IMR-90 (cell line): ENCODE data around the gene EIF2S2. TPM values are rescaled to one million over a fixed set of nuclear protein-coding genes. Genes with fewer than 3 reads are reported as not detected.

Experiments used
- ATAC-seq: fragments of 200-7000 bp; cut with Tn5 transposase; 2 replicates; pipeline ENCODE4 v1.9.1; 2020; ENCODE audit warnings: low read depth, mild to moderate bottlenecking, moderate library complexity
- BruUV-seq: library from RNA; stranded (reverse); fragments of 400-500 nt; replicated peaks from 2 replicates; lab custom pipeline; 2021; lab: Mats Ljungman, UMichigan
- CTCF ChIA-PET: fragments of 300-600 bp; formaldehyde crosslinking; extraction: SDS; loops from one replicate; lab custom pipeline; 2021; ENCODE audit warnings: antibody characterized with exemption; lab: Yijun Ruan, JAX
- POLR2A ChIA-PET: fragments of 300-600 bp; sonication (Branson Sonifier 250); formaldehyde crosslinking; loops from one replicate; lab custom pipeline; 2022; ENCODE audit warnings: antibody characterized with exemption; ENCODE audit not compliant: unreplicated experiment; lab: Charles Lee
- DNase-seq: peaks from one replicate; pipeline ENCODE4 v3.0.0; 2013
- H2AFZ ChIP-seq: replicated peaks from 2 replicates; pipeline ENCODE3; 2013; ENCODE audit warnings: low read length, mild to moderate bottlenecking; ENCODE audit not compliant: poor library complexity
- H2AK5ac ChIP-seq: 2 replicates; pipeline ENCODE4 v1.6.1; 2013; ENCODE audit warnings: low read depth, low read length, inconsistent platforms
- H2AK9ac ChIP-seq: replicated peaks from 2 replicates; pipeline ENCODE3; 2013; ENCODE audit warnings: mild to moderate bottlenecking, low read depth, low read length, moderate library complexity; ENCODE audit not compliant: poor library complexity
- H2BK120ac ChIP-seq: 2 replicates; pipeline ENCODE4 v1.6.1; 2013; ENCODE audit warnings: low read depth, low read length, inconsistent platforms
- H2BK15ac ChIP-seq: 3 replicates; pipeline ENCODE4 v1.6.1; 2013; ENCODE audit warnings: low read depth, low read length, inconsistent platforms
- H2BK20ac ChIP-seq: 2 replicates; pipeline ENCODE4 v1.6.1; 2013; ENCODE audit warnings: low read depth, mild to moderate bottlenecking, inconsistent platforms, low read length, moderate library complexity
- H2BK5ac ChIP-seq: 2 replicates; pipeline ENCODE4 v1.6.1; 2013; ENCODE audit warnings: mild to moderate bottlenecking, low read depth, low read length, inconsistent platforms; ENCODE audit not compliant: poor library complexity, severe bottlenecking
- H3K14ac ChIP-seq: replicated peaks from 2 replicates; pipeline ENCODE4 v1.6.1; 2013; ENCODE audit warnings: low read depth, low read length, inconsistent platforms
- H3K18ac ChIP-seq: 2 replicates; pipeline ENCODE4 v1.6.1; 2013; ENCODE audit warnings: low read depth, low read length, control low read depth
- H3K23ac ChIP-seq: 2 replicates; pipeline ENCODE4 v1.6.1; 2013; ENCODE audit warnings: low read depth, low read length, inconsistent platforms
- H3K27ac ChIP-seq: 2 replicates; pipeline ENCODE4 v1.5.1; 2013; ENCODE audit warnings: mild to moderate bottlenecking, control low read depth, low read length; ENCODE audit not compliant: insufficient read depth
- H3K27me3 ChIP-seq: 2 replicates; pipeline ENCODE4 v1.6.1; 2013; ENCODE audit warnings: low read length; ENCODE audit not compliant: control insufficient read depth, insufficient read depth
- H3K36me3 ChIP-seq: 2 replicates; pipeline ENCODE4 v1.6.1; 2013; ENCODE audit warnings: low read length, mixed read lengths; ENCODE audit not compliant: control insufficient read depth, insufficient read depth
- H3K4ac ChIP-seq: 2 replicates; pipeline ENCODE4 v1.6.1; 2013; ENCODE audit warnings: low read depth, low read length, inconsistent platforms
- H3K4me1 ChIP-seq: 2 replicates; pipeline ENCODE4 v1.6.1; 2013; ENCODE audit warnings: low read length, mixed read lengths; ENCODE audit not compliant: control insufficient read depth, insufficient read depth
- H3K4me2 ChIP-seq: 2 replicates; pipeline ENCODE4 v1.6.1; 2013; ENCODE audit warnings: low read depth, mild to moderate bottlenecking, control low read depth, low read length, moderate library complexity
- H3K4me3 ChIP-seq: 2 replicates; pipeline ENCODE4 v1.5.1; 2013; ENCODE audit warnings: low read depth, mild to moderate bottlenecking, control low read depth, low read length, moderate library complexity; ENCODE audit not compliant: insufficient read depth
- H3K56ac ChIP-seq: 2 replicates; pipeline ENCODE4 v1.6.1; 2013; ENCODE audit warnings: low read length, inconsistent platforms; ENCODE audit not compliant: insufficient read depth; ENCODE audit errors: extremely low read depth
- H3K79me1 ChIP-seq, 2 experiments: 2 replicates each; pipeline ENCODE4 v1.6.1; 2013; ENCODE audit warnings: low read length in 2 of 2, inconsistent platforms in 1 of 2, low read depth in 1 of 2
- H3K9ac ChIP-seq: 2 replicates; pipeline ENCODE4 v1.6.1; 2013; ENCODE audit warnings: low read depth, low read length, control low read depth
- H3K9me1 ChIP-seq: 2 replicates; pipeline ENCODE4 v1.6.1; 2013; ENCODE audit warnings: low read length, inconsistent platforms; ENCODE audit not compliant: insufficient read depth
- H3K9me3 ChIP-seq: 2 replicates; pipeline ENCODE4 v1.6.1; 2013; ENCODE audit warnings: low read length; ENCODE audit not compliant: control insufficient read depth, insufficient read depth
- H4K20me1 ChIP-seq: 2 replicates; pipeline ENCODE4 v1.6.1; 2013; ENCODE audit warnings: low read length, inconsistent platforms; ENCODE audit not compliant: insufficient read depth
- H4K5ac ChIP-seq: 2 replicates; pipeline ENCODE4 v1.6.1; 2013; ENCODE audit warnings: mild to moderate bottlenecking, low read depth, low read length, control low read depth
- H4K8ac ChIP-seq, 2 experiments: 2 replicates each; pipeline ENCODE4 v1.6.1; 2013; ENCODE audit warnings: low read depth in 2 of 2, low read length in 2 of 2, control low read depth in 1 of 2, inconsistent platforms in 1 of 2
- H4K91ac ChIP-seq: 2 replicates; pipeline ENCODE4 v1.6.1; 2013; ENCODE audit warnings: low read depth, low read length, inconsistent platforms; ENCODE audit not compliant: insufficient read depth
- BHLHE40 ChIP-seq: fragments of 150-350 bp; IDR thresholded peaks from 2 replicates; pipeline ENCODE4 v1.6.1; 2016; ENCODE audit warnings: mild to moderate bottlenecking, low read depth, low read length
- CEBPB ChIP-seq: IDR thresholded peaks from 2 replicates; pipeline ENCODE4 v1.6.1; 2012; ENCODE audit warnings: low read depth, low read length, improper control_type of control experiment
- CHD1 ChIP-seq: IDR thresholded peaks from 2 replicates; pipeline ENCODE4 v1.6.1; 2012; ENCODE audit warnings: low read depth, low read length, improper control_type of control experiment
- CTCF ChIP-seq: conservative IDR thresholded peaks from 2 replicates; pipeline ENCODE4 v1.5.1; 2012; ENCODE audit warnings: mild to moderate bottlenecking, low read depth, low read length, improper control_type of control experiment
- ELK1 ChIP-seq: fragments of 150-350 bp; IDR thresholded peaks from 2 replicates; pipeline ENCODE4 v1.6.1; 2016; ENCODE audit warnings: low read depth, mild to moderate bottlenecking, low read length, moderate library complexity, borderline replicate concordance
- FOS ChIP-seq: fragments of 150-350 bp; IDR thresholded peaks from 2 replicates; pipeline ENCODE4 v1.6.1; 2016; ENCODE audit warnings: low read depth, low read length
- MAFK ChIP-seq: IDR thresholded peaks from 2 replicates; pipeline ENCODE4 v1.6.1; 2012; ENCODE audit warnings: low read depth, low read length, improper control_type of control experiment
- MAZ ChIP-seq: IDR thresholded peaks from 2 replicates; pipeline ENCODE4 v1.6.1; 2012; ENCODE audit warnings: low read depth, mild to moderate bottlenecking, low read length, improper control_type of control experiment, moderate library complexity, borderline replicate concordance
- MXI1 ChIP-seq: IDR thresholded peaks from 2 replicates; pipeline ENCODE4 v1.6.1; 2012; ENCODE audit warnings: low read depth, mild to moderate bottlenecking, low read length, moderate library complexity, borderline replicate concordance
- NFE2L2 ChIP-seq: fragments of 150-350 bp; IDR thresholded peaks from 2 replicates; pipeline ENCODE4 v1.6.1; 2016; ENCODE audit warnings: low read depth, mild to moderate bottlenecking, low read length
- POLR2A ChIP-seq: IDR thresholded peaks from 2 replicates; pipeline ENCODE4 v1.6.1; 2012; ENCODE audit warnings: mild to moderate bottlenecking, low read depth, low read length
- RAD21 ChIP-seq: IDR thresholded peaks from 2 replicates; pipeline ENCODE4 v1.6.1; 2012; ENCODE audit warnings: low read length, improper control_type of control experiment
- RCOR1 ChIP-seq: IDR thresholded peaks from 2 replicates; pipeline ENCODE4 v1.6.1; 2012; ENCODE audit warnings: mild to moderate bottlenecking, low read length, improper control_type of control experiment; ENCODE audit not compliant: insufficient replicate concordance
- RFX5 ChIP-seq: IDR thresholded peaks from 2 replicates; pipeline ENCODE4 v1.8.0; 2012; ENCODE audit warnings: low read depth, mild to moderate bottlenecking, low read length, moderate library complexity
- SMC3 ChIP-seq: fragments of 150-350 bp; IDR thresholded peaks from 2 replicates; pipeline ENCODE4 v1.6.1; 2016; ENCODE audit warnings: low read depth, mild to moderate bottlenecking, antibody characterized with exemption, low read length, moderate library complexity
- USF2 ChIP-seq: fragments of 150-350 bp; IDR thresholded peaks from 2 replicates; pipeline ENCODE4 v1.6.1; 2017; ENCODE audit warnings: mild to moderate bottlenecking, antibody characterized with exemption, low read length, low read depth
- WGBS, 2 experiments: methylation state at CpG; one replicate each; pipeline versions ENCODE4 v1.1.5 to v1.1.7; 2013; ENCODE audit warnings: missing lambda C conversion rate in 2 of 2; ENCODE audit not compliant: insufficient read length in 1 of 2; ENCODE audit errors: extremely low coverage in 2 of 2; 5-methylcytosine and 5-hydroxymethylcytosine counted together
- dilution Hi-C: fragments of 300-500 bp; cut with HindIII; formaldehyde crosslinking; loops from one replicate; pipeline ENCODE4 v1.14.3; 2018; ENCODE audit warnings: low sequenced_read_pairs; ENCODE audit not compliant: unreplicated experiment
- in situ Hi-C: fragments of 300-500 bp; cut with MboI; formaldehyde crosslinking; loops from 3 replicates; pipeline ENCODE4 v1.14.3; 2019; ENCODE audit warnings: low sequenced_read_pairs, inconsistent platforms, mixed read lengths
- intact Hi-C: fragments of 100-400 bp; cut with micrococcal nuclease; formaldehyde crosslinking; loops from 2 replicates; pipeline ENCODE4 v1.10.0; 2022
- polyA plus RNA-seq, 3 experiments: library from polyadenylated mRNA; depleted of rRNA; stranded (reverse); fragments of >200 nt; gene quantifications; 2 replicates each; pipeline ENCODE4 v1.2.3, GENCODE V29; 2012; ENCODE audit warnings: low replicate concordance in 1 of 3
- total RNA-seq: library from RNA; depleted of rRNA; stranded (reverse); fragments of >200 nt; gene quantifications from 2 replicates; pipeline ENCODE4 v1.2.3, GENCODE V29; 2012

The EIF2S2 gene
- total and polyA plus RNA-seq, 2 of the 4 experiments (the other 2 are of a cell fraction), result 61.7 to 66.9 TPM

- ChIA-PET POLR2A (no interaction called here), CTCF (no interaction called here)
- Histone ChIP-seq H3K9ac (no peak overlapping the region), H2AK5ac (no peak overlapping the region), H3K27me3 (no peaks in the 10 kb centered on the region), H4K20me1 (peaks cover 70% of the 10 kb centered on the region), H3K9me1 (peaks cover 6% of the 10 kb centered on the region), H3K4me3 (no peak overlapping the region), H3K4me1 (no peaks in the 10 kb centered on the region), H3K14ac (no peak overlapping the region), H3K56ac (no peak overlapping the region), H3K4me2 (no peak overlapping the region), H3K36me3 (peaks cover 69% of the 10 kb centered on the region), H3K18ac (no peak overlapping the region), H3K4ac (no peak overlapping the region), H2BK20ac (no peak overlapping the region), H4K5ac (no peak overlapping the region), H2BK15ac (no peak overlapping the region), H2BK5ac (no peak overlapping the region), H2BK120ac (no peak overlapping the region), H4K91ac (no peak overlapping the region), H3K9me3 (no peaks in the 10 kb centered on the region), H4K8ac (no peak overlapping the region), H2AK9ac (no peak overlapping the region), H2AFZ (no peak overlapping the region), H3K27ac (no peak overlapping the region), H3K23ac (no peak overlapping the region), H3K79me1 (peaks cover 40 to 66% of the 10 kb centered on the region in 2 experiments)
- ATAC-seq (no peak), DNase-seq (no peak)
- no TSS peak for BruUV-seq
- TF ChIP-seq MXI1 (no peak), NFE2L2 (no peak), RCOR1 (no peak), ELK1 (no peak), SMC3 (no peak), RFX5 (no peak), POLR2A (no peak), BHLHE40 (no peak), CTCF (no peak), MAFK (no peak), MAZ (no peak), FOS (no peak), RAD21 (no peak), USF2 (no peak), CEBPB (no peak), CHD1 (no peak)
- in situ Hi-C loops, result no loop called here
- dilution Hi-C loops, result no loop called here
- intact Hi-C loops, result no loop called here
- no CpG with 5 or more reads among the region's 2 CpGs for WGBS, 2 experiments
Measured at GRCh38 chr20:34090645-34091044, 21.4 kb downstream of the EIF2S2 start.
